ENCODE results near the gene ACTRT2.

ACTRT2 gene

DNA sequence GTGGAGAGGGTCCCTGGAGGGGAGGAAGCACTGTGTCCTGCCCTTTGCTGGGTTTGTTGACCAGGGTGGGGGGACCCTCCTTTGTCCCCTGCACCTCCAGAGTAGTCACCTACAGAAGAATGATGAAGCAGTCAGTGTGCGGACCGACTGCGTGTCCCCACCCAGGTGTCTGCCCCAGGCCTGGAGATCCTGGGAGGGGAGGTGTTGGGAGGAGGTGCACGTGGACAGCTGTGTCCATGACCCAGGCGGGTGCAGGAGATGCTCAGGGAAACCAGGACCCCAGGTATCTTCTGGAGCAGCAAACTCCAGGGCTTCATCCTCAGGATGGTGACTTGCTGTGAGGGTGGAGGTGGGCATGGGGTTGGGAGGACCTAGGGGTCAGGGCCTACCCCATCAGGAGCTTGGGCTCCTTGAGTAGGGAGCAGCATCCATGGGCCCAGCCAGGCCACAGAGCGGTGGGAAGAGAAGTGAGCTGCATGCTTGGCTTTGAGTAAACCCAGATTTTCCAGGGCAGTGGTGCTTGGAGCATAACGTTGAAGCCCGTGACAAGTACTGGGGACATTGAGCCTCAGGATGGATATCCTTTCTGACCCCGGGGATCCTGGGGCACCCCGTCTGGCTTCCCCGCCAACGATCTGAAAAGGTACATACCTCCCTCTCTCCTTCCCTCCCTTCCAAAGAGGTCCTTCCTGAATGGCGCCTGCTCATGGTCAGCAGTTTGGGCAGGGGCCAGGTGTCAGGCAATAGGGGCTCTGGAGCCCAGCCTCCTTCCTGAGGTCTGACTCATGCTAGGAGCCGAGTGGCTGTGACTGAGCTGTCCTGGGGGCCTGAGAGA lies 13.7 kb downstream of the ACTRT2 start:
- Histone ChIP-seq H3K27me3 (replicated peaks in 2 of 5; ENCODE audit: control insufficient read depth in 4 of 5, insufficient read depth in 5 of 5, low read length in 4 of 5) (peaks cover 0 to 3% (median 0%) of the 10 kb centered on the region in 5 experiments), H3K27ac (ENCODE audit: insufficient read depth in 1 of 2, low read depth in 1 of 2, low read length in 2 of 2, poor library complexity in 1 of 2, severe bottlenecking in 2 of 2) (no peak overlapping the region), H3K9me3 (ENCODE audit: control extremely low read depth in 1 of 5, control insufficient read depth in 4 of 5, insufficient read depth in 2 of 5, low read depth in 1 of 5, low read length in 4 of 5) (no peaks in the 10 kb centered on the region), H3K36me3 (ENCODE audit: control insufficient read depth in 4 of 4, insufficient read depth in 4 of 4, low read length in 3 of 4) (no peaks in the 10 kb centered on the region), H3K4me3 (ENCODE audit: control insufficient read depth in 1 of 7, extremely low read depth in 1 of 7, insufficient read depth in 4 of 7, low read depth in 2 of 7, low read length in 6 of 7) (no peak overlapping the region), H3K4me1 (ENCODE audit: control extremely low read depth in 1 of 4, control insufficient read depth in 4 of 4, insufficient read depth in 4 of 4, low read length in 3 of 4) (no peaks in the 10 kb centered on the region)
- ChIA-PET POLR2A (no interaction called here), CTCF (no interaction called here)
- DNase-seq, result no peak
- WGBS (ENCODE audit: insufficient coverage), result 91% methylated on average over 9 of the region's 14 CpGs

DNA sequence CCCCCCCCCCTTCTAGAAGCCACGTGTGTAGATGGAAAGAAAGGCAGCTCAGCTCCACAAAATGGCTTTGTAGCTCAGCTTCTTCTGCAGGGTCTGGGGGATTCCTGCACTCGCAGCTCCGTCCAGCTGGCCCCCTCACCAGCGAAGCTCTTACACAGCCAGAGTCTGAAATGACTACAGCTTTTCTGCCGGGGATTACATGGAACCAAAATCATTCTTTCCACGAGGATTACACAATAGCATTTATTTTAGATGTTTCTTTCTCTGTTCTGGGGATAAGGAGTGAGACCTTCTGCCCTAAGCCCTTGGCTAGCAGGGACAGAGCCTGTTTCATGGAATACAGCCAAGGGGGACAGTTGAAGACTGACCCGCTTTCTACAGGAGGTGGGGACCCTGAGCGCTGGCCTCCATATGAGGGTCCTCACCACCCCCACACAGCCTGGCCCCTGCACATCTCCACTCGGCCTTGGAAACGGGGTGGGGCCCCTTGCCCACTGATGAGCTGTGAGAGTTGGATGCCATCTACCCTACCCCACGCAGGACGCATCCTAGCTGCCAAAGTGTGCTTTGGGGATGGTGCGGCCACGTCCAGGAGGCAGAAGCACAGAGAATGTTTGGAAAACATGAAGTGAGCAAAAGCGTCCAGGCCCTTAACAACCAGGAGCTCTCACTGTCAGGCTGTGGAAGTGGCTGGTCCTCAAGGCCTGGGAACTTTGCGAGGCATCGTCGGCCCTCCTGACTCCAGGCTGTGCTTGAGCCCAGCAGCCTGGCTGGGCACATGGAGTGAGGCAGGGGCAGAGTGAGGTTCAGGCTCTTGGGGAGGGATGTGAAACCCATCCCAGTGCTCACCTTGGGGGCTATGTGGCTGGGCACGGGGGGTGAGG lies 14.5 kb downstream of the ACTRT2 start:
- Histone ChIP-seq H3K4me3 (ENCODE audit: control insufficient read depth in 1 of 7, extremely low read depth in 1 of 7, insufficient read depth in 4 of 7, low read depth in 2 of 7, low read length in 6 of 7) (no peak overlapping the region), H3K36me3 (ENCODE audit: control insufficient read depth in 4 of 4, insufficient read depth in 4 of 4, low read length in 3 of 4) (no peaks in the 10 kb centered on the region), H3K27me3 (replicated peaks in 2 of 5; ENCODE audit: control insufficient read depth in 4 of 5, insufficient read depth in 5 of 5, low read length in 4 of 5) (peaks cover 0 to 2% (median 0%) of the 10 kb centered on the region in 5 experiments), H3K9me3 (ENCODE audit: control extremely low read depth in 1 of 5, control insufficient read depth in 4 of 5, insufficient read depth in 2 of 5, low read depth in 1 of 5, low read length in 4 of 5) (no peaks in the 10 kb centered on the region), H3K4me1 (ENCODE audit: control extremely low read depth in 1 of 4, control insufficient read depth in 4 of 4, insufficient read depth in 4 of 4, low read length in 3 of 4) (no peaks in the 10 kb centered on the region), H3K27ac (ENCODE audit: insufficient read depth in 1 of 2, low read depth in 1 of 2, low read length in 2 of 2, poor library complexity in 1 of 2, severe bottlenecking in 2 of 2) (no peak overlapping the region)
- CTCF ChIA-PET, result no interaction called here
- 94% methylated on average over 16 of the region's 19 CpGs for WGBS (ENCODE audit: insufficient coverage)
- no peak for DNase-seq
- POLR2A ChIA-PET, result no interaction called here

DNA sequence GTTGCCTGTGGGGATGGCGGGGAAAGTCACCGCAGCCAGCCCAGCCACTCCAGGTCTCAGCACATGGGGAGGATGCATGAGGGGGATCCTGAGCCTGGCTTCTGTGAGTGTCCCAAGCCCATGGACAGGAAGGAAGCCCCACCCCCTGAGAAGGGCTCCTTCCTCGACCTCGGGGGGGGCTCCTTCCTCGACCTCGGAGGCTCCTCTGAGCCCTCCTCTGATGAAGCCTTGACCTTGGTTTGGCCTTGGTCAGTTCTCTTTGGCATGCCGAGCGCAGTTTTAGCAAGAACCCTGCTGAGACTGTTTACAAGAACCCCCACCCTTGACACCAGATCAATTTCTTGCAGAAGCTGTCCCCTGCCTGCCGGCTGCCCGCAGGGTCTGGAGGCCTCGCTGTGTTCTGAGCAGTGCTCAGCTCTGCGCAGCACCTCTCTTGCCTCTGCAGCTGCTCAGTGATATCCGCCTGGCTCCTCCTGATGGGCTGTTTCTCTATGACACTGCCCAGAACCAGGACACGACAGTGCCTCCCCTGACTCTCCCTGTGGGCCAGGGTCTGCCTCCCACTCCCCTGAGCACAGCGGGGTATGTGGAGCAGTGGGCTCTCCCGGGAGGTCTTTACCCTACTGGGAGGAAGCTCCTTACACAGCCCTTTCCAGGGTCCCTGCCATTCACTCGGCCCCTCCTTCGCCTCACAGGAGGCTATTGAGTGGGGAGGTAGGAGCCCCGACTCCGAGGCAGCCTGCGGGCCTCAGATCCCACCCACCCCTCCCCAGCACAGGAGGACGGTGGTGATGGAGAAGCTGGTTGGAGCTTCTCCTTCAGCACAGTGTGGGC lies 15.4 kb downstream of the ACTRT2 start:
- H3K27me3 ChIP-seq (replicated peaks in 2 of 5; ENCODE audit: control insufficient read depth in 4 of 5, insufficient read depth in 5 of 5, low read length in 4 of 5), result no peaks in the 10 kb centered on the region
- no peaks in the 10 kb centered on the region for H3K4me1 ChIP-seq (ENCODE audit: control extremely low read depth in 1 of 4, control insufficient read depth in 4 of 4, insufficient read depth in 4 of 4, low read length in 3 of 4)
- no peak for DNase-seq
- POLR2A ChIA-PET, result no interaction called here
- CTCF ChIA-PET, result no interaction called here
- 73% methylated on average over 16 of the region's 22 CpGs for WGBS (ENCODE audit: insufficient coverage)
- no peaks in the 10 kb centered on the region for H3K36me3 ChIP-seq (ENCODE audit: control insufficient read depth in 4 of 4, insufficient read depth in 4 of 4, low read length in 3 of 4)
- H3K4me3 ChIP-seq (ENCODE audit: control insufficient read depth in 1 of 7, extremely low read depth in 1 of 7, insufficient read depth in 4 of 7, low read depth in 2 of 7, low read length in 6 of 7), result no peak overlapping the region
- no peak overlapping the region for H3K27ac ChIP-seq (ENCODE audit: insufficient read depth in 1 of 2, low read depth in 1 of 2, low read length in 2 of 2, poor library complexity in 1 of 2, severe bottlenecking in 2 of 2)
- no peaks in the 10 kb centered on the region for H3K9me3 ChIP-seq (ENCODE audit: control extremely low read depth in 1 of 5, control insufficient read depth in 4 of 5, insufficient read depth in 2 of 5, low read depth in 1 of 5, low read length in 4 of 5)

DNA sequence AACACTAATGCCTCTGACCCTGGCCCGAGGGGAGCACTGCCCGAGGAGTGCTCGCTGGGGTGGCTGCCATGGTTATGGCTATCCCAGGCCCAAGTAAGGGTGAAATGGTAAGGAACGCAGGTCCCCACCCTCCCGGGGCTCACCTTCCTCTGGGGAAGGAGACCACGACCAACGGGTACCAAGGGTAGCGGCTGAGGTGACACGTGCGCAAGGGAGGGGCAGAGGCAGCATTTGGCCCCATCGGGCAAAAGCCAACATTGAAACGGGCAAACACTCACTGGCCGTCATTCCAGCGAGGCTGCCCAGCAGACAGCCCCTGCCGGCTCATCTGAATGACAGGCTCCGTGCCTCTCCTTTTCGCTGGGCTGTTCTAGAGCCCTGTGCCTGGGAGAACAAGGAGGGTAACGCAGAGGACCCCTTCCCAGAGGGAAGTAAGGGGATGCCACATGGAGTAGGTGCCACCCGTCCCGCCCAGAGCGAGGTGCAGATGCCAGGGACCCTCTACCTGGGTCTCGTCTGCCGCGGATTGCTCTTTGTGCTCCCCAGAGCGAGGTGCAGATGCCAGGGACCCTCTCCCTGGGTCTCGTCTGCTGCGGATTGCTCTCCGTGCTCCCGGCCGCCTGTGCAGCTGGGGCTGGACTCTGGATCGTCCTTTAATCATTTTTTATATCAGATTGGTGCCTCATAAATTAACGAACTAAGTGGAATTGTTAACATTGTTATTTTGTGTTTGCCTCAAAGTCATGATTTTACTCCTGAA lies 16.2 kb downstream of the ACTRT2 start:
- no peaks in the 10 kb centered on the region for H3K4me1 ChIP-seq (ENCODE audit: control extremely low read depth in 1 of 4, control insufficient read depth in 4 of 4, insufficient read depth in 4 of 4, low read length in 3 of 4)
- no peak for DNase-seq
- H3K36me3 ChIP-seq (ENCODE audit: control insufficient read depth in 4 of 4, insufficient read depth in 4 of 4, low read length in 3 of 4), result no peaks in the 10 kb centered on the region
- H3K9me3 ChIP-seq (ENCODE audit: control extremely low read depth in 1 of 5, control insufficient read depth in 4 of 5, insufficient read depth in 2 of 5, low read depth in 1 of 5, low read length in 4 of 5), result no peaks in the 10 kb centered on the region
- H3K27ac ChIP-seq (ENCODE audit: insufficient read depth in 1 of 2, low read depth in 1 of 2, low read length in 2 of 2, poor library complexity in 1 of 2, severe bottlenecking in 2 of 2), result no peak overlapping the region
- ChIA-PET POLR2A (no interaction called here), CTCF (no interaction called here)
- WGBS (ENCODE audit: insufficient coverage), result 93% methylated on average over 29 of the region's 32 CpGs
- no peak overlapping the region for H3K4me3 ChIP-seq (ENCODE audit: control insufficient read depth in 1 of 7, extremely low read depth in 1 of 7, insufficient read depth in 4 of 7, low read depth in 2 of 7, low read length in 6 of 7)
- no peaks in the 10 kb centered on the region for H3K27me3 ChIP-seq (replicated peaks in 2 of 5; ENCODE audit: control insufficient read depth in 4 of 5, insufficient read depth in 5 of 5, low read length in 4 of 5)

DNA sequence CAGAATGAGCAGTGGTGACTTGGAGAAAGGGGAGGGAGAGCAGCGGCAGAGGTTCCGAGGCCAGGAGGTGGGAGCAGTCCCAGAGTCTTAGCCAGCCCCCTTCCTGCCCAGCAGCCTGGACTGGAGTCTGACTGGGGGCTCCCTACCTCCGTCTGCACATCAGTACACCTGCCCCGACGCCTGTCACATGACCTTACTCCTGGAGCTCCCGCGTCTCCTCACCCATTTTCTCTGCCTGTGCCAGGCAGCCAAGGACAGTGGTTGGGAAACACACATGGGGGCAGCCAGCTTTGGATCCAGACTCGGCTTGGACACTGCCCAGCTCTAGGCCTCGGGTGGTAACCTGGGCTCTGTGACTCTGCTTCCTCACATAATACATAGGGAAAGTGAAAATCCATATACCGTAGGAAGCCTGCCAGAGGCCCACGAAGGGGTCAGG lies 16.9 kb downstream of the ACTRT2 start:
- ChIA-PET POLR2A (no interaction called here), CTCF (no interaction called here)
- H3K4me1 ChIP-seq (ENCODE audit: control extremely low read depth in 1 of 4, control insufficient read depth in 4 of 4, insufficient read depth in 4 of 4, low read length in 3 of 4), result no peaks in the 10 kb centered on the region
- H3K27ac ChIP-seq (ENCODE audit: insufficient read depth in 1 of 2, low read depth in 1 of 2, low read length in 2 of 2, poor library complexity in 1 of 2, severe bottlenecking in 2 of 2), result no peak overlapping the region
- no peak overlapping the region for H3K4me3 ChIP-seq (ENCODE audit: control insufficient read depth in 1 of 7, extremely low read depth in 1 of 7, insufficient read depth in 4 of 7, low read depth in 2 of 7, low read length in 6 of 7)
- no peak for DNase-seq
- no peaks in the 10 kb centered on the region for H3K27me3 ChIP-seq (replicated peaks in 2 of 5; ENCODE audit: control insufficient read depth in 4 of 5, insufficient read depth in 5 of 5, low read length in 4 of 5)
- WGBS (ENCODE audit: insufficient coverage), result 91% methylated on average over 7 of the region's 11 CpGs
- no peaks in the 10 kb centered on the region for H3K36me3 ChIP-seq (ENCODE audit: control insufficient read depth in 4 of 4, insufficient read depth in 4 of 4, low read length in 3 of 4)
- no peaks in the 10 kb centered on the region for H3K9me3 ChIP-seq (ENCODE audit: control extremely low read depth in 1 of 5, control insufficient read depth in 4 of 5, insufficient read depth in 2 of 5, low read depth in 1 of 5, low read length in 4 of 5)

DNA sequence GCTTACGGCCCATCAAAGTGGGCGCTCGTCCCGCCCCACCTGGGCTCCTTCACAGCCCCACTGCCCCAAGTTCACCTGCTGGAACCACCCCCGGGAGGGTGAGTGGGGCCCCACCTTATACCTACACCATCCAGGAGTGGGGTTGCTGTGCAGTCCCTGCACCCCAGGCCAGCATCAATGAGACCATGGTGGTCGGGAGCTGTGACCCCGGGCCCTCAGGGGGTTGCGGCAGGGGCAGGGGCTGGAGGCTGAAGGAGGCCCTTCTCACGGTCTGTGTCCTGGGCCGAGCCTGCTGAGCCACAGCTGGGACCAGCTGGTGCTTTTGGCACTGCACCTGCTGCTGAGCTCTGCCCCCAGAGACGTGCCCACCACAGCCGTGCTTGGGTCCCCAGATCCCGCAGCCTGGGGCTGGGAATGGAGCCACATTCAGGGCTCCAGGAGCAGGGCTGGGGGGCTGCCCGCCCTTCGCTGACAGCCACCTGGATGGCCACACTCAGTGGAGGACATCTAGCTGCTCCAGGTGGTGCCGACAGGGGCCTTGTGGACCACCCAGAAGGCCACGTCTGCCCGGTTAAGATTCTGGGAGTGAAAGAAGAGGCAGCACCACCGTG lies 17.4 kb downstream of the ACTRT2 start:
- Histone ChIP-seq H3K27me3 (replicated peaks in 2 of 5; ENCODE audit: control insufficient read depth in 4 of 5, insufficient read depth in 5 of 5, low read length in 4 of 5) (no peaks in the 10 kb centered on the region), H3K4me3 (ENCODE audit: control insufficient read depth in 1 of 7, extremely low read depth in 1 of 7, insufficient read depth in 4 of 7, low read depth in 2 of 7, low read length in 6 of 7) (no peak overlapping the region), H3K36me3 (ENCODE audit: control insufficient read depth in 4 of 4, insufficient read depth in 4 of 4, low read length in 3 of 4) (no peaks in the 10 kb centered on the region), H3K27ac (ENCODE audit: insufficient read depth in 1 of 2, low read depth in 1 of 2, low read length in 2 of 2, poor library complexity in 1 of 2, severe bottlenecking in 2 of 2) (no peak overlapping the region), H3K9me3 (ENCODE audit: control extremely low read depth in 1 of 5, control insufficient read depth in 4 of 5, insufficient read depth in 2 of 5, low read depth in 1 of 5, low read length in 4 of 5) (no peaks in the 10 kb centered on the region), H3K4me1 (ENCODE audit: control extremely low read depth in 1 of 4, control insufficient read depth in 4 of 4, insufficient read depth in 4 of 4, low read length in 3 of 4) (no peaks in the 10 kb centered on the region)
- DNase-seq, result no peak
- ChIA-PET CTCF (no interaction called here), POLR2A (no interaction called here)
- WGBS (ENCODE audit: insufficient coverage), result 95% methylated on average over 14 of the region's 19 CpGs

Data from common myeloid progenitor, CD34-positive (primary cell).